HG02642 (cell line): ENCODE data around the gene PSD4.

Source experiments
- ATAC-seq: cut with Tn5 transposase; IDR thresholded peaks from one replicate; pipeline ENCODE4 v1.9.1; 2021; ENCODE audit warnings: mild to moderate bottlenecking; ENCODE audit not compliant: unreplicated experiment, poor library complexity

Gene PSD4

GRCh38 chr2:113257516-113258264 is 83.9 kb downstream of the PSD4 start:
- ATAC-seq: no peak

DNA sequence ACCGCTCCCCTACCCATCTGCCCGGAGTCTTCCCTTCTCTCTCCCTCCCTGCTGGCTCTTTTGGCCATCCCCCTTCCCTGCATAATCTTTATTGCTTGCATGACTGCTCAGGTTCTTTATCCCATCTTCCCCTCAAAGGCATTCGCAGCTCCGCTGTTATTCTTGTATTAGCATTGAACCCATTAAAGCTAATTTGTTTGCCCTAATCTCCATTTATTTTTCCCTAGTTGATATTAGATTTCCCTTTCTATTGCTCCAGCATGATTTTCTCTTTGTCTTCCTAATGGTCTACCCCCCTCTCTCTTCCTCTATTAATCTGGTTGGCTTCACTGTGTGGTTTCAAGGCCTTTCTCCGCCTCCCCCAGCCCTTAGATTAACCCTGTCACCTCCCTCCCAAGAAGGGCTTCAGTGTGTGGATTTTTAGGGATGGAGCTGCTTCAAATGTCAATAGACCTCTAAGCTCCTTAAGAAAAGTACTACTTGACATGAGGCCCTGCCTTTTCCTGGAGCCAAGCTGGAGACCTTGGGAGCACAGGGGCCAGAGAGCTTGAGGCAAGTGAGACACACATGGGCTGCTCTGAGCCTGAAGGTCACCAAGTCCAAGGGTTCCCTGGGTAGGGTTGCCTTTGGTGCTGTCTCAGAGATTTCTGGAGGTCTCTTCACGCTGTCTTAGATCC is 84.8 kb downstream of the PSD4 start:
- ATAC-seq: no peak
